Natural killer cell treated with Interleukin-12 subunit alpha and Interleukin-12 subunit beta and Interleukin-15 and Interleukin-18, amount 100 ng/mL, for 72 hours (primary cell): ENCODE results near the gene TJAP1. TPM values are rescaled to one million over a fixed set of nuclear protein-coding genes. Genes with fewer than 3 reads are reported as not detected.

Source experiments
- ATAC-seq, 2 donors: fragments of 150-1000 bp; cut with Tn5 transposase in 1 of 2; sonication (Bioruptor Pico), chemical (Tn5 transposase) in 1 of 2; 2 replicates each; pipeline ENCODE4 v1.10.0; 2021
- DNase-seq: peaks from one replicate; pipeline ENCODE4 v3.0.0; 2022; ENCODE audit warnings: low spot score
- H3K27ac Mint-ChIP-seq, 2 donors: 1 replicate in 1 of 2; 2 replicates in 1 of 2; pipeline ENCODE4 v1.8.0; 2022; ENCODE audit warnings: mixed read lengths in 2 of 2, mild to moderate bottlenecking in 1 of 2, moderate library complexity in 1 of 2
- H3K27me3 Mint-ChIP-seq, 2 donors: 1 replicate in 1 of 2; 2 replicates in 1 of 2; pipeline ENCODE4 v1.8.0; 2022; ENCODE audit warnings: mixed read lengths in 2 of 2
- H3K36me3 Mint-ChIP-seq: one replicate; pipeline ENCODE4 v1.8.0; 2022; ENCODE audit warnings: mixed read lengths
- H3K4me1 Mint-ChIP-seq, 2 donors: 1 replicate in 1 of 2; 2 replicates in 1 of 2; pipeline ENCODE4 v1.8.0; 2022; ENCODE audit warnings: low read depth in 2 of 2, mixed read lengths in 2 of 2, mild to moderate bottlenecking in 1 of 2
- H3K4me3 Mint-ChIP-seq: one replicate; pipeline ENCODE4 v1.8.0; 2022; ENCODE audit warnings: mixed read lengths
- H3K9me3 Mint-ChIP-seq: 2 replicates; pipeline ENCODE4 v1.8.0; 2022; ENCODE audit warnings: mixed read lengths
- total RNA-seq, 2 donors: library from RNA; stranded (reverse); gene quantifications; one replicate each; pipeline ENCODE4 v1.2.3, GENCODE V29; 2022

TJAP1 gene
- 10 to 100 TPM; 44.6 to 80.4 TPM for total RNA-seq

DNA sequence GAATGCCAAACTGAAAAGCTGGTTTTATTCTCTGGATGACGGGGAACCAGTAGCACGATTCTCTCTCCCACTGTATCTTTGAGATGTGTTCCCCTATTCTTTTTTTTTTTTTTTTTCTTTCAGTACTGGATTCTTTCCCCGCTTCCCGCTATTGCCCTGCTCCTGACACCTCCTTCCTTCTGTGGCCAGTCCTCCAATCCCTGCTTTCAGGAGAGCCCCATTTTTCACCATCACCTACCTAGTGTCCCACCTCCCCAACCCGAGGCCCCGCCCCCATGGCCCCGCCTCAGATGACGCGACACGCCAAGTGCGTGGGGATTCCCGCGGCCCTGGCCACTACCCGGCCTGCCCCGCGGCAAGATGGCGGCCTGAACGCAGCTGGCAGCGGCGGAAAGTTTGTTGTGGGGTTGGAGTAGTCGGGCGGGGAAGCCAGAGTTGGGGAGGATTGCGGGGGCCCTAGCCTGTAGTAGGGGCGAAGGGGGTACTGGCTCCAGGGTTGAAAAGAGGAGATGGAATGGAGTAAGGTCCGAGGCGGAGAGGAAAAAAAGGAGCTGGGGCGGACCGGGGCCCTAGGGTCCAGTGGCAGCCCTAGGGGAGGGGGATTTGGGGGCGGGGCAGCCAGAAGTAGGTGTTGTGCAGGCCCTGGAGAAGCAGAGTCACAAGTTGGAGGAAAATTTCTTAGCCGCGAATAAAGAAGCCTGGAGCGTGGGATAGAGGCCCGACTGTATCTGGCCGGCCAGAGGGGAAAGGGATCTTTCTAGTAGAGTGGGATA is at the start of gene TJAP1:
TSS of gene TJAP1 (plus strand) at position 336 of the 773 bp plus-strand sequence. CDS start 21,432 bp downstream, outside the sequence.
- H3K4me1 Mint-ChIP-seq: peaks cover 44% of the 10 kb centered on the region in 2 donors
- H3K4me3 Mint-ChIP-seq: peak within 1 kb of the TSS; percentile 98
- peak; percentile 100 for ATAC-seq

GRCh38 chr6:43428112-43428570 is 49.2 kb upstream of the TJAP1 start:
- ATAC-seq: peak in 1 of 2 donors; percentile 55
- peaks cover 16 to 17% of the 10 kb centered on the region in 2 donors for H3K4me1 Mint-ChIP-seq
- no peaks in the 10 kb centered on the region for H3K9me3 Mint-ChIP-seq
- peak overlapping the region; percentile 89 to 93 for H3K27ac Mint-ChIP-seq
- no peak for DNase-seq
- no peaks in the 10 kb centered on the region for H3K36me3 Mint-ChIP-seq
- H3K4me3 Mint-ChIP-seq: peak overlapping the region; percentile 96
- no peaks in the 10 kb centered on the region for H3K27me3 Mint-ChIP-seq

More for the DNA sequence above, at the start of gene TJAP1:
- peak; percentile 94 for DNase-seq
- Mint-ChIP-seq H3K27me3 (no peaks in the 10 kb centered on the region), H3K9me3 (no peaks in the 10 kb centered on the region), H3K36me3 (no peaks in the 10 kb centered on the region), H3K27ac (peak within 1 kb of the TSS; percentile 87 to 96)

DNA sequence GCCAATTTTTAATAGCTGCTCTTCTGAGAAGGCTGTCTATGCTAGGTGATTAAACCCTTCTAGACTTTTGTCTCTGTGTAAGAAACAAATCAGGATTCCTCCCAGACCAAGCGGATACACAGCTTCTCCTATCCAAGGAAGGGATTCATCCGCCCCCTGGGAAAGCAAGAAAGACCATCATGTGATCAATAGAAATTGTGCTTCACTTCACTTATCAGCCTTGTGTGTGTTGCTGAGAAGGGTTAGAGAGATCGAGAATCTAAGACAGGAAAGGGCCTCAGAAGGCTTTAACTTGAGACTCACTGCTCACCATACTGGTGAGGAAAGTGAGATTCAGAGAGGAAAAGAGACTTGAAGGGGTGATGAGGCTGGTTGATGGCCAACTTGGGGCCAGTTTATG is 48.5 kb upstream of the TJAP1 start:
- Mint-ChIP-seq H3K27ac (peak overlapping the region; percentile 89 to 93), H3K9me3 (no peaks in the 10 kb centered on the region), H3K4me1 (peaks cover 16 to 17% of the 10 kb centered on the region in 2 donors), H3K36me3 (no peaks in the 10 kb centered on the region), H3K27me3 (no peaks in the 10 kb centered on the region), H3K4me3 (peak overlapping the region; percentile 96)
- no peak for ATAC-seq
- DNase-seq: no peak

GRCh38 chr6:43432009-43432945 is 45.1 kb upstream of the TJAP1 start:
- DNase-seq: no peak
- Mint-ChIP-seq H3K4me1 (peaks cover 13 to 18% of the 10 kb centered on the region in 2 donors), H3K27me3 (no peaks in the 10 kb centered on the region), H3K27ac (no peak overlapping the region), H3K4me3 (no peak overlapping the region), H3K9me3 (no peaks in the 10 kb centered on the region), H3K36me3 (no peaks in the 10 kb centered on the region)
- no peak for ATAC-seq

DNA sequence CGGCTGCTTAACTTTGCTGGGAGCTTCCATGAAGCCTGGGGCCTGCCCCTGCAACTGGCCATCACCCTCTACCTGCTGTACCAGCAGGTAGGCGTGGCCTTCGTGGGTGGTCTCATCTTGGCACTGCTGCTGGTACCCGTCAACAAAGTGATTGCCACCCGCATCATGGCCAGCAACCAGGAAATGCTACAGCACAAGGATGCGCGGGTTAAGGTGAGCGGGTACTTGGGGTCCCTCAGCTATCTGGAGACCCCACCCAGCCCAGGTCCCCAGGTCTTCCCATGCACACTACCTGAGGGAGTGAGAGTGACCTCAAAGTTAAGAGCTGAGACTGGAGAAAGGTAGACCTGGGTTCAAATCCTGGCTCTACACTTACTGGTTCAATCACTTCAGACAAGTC is 44.2 kb upstream of the TJAP1 start:
- Mint-ChIP-seq H3K9me3 (no peaks in the 10 kb centered on the region), H3K27ac (no peak overlapping the region), H3K4me3 (no peak overlapping the region), H3K27me3 (no peaks in the 10 kb centered on the region), H3K36me3 (no peaks in the 10 kb centered on the region), H3K4me1 (peaks cover 11 to 15% of the 10 kb centered on the region in 2 donors)
- no peak for DNase-seq
- no peak for ATAC-seq

DNA sequence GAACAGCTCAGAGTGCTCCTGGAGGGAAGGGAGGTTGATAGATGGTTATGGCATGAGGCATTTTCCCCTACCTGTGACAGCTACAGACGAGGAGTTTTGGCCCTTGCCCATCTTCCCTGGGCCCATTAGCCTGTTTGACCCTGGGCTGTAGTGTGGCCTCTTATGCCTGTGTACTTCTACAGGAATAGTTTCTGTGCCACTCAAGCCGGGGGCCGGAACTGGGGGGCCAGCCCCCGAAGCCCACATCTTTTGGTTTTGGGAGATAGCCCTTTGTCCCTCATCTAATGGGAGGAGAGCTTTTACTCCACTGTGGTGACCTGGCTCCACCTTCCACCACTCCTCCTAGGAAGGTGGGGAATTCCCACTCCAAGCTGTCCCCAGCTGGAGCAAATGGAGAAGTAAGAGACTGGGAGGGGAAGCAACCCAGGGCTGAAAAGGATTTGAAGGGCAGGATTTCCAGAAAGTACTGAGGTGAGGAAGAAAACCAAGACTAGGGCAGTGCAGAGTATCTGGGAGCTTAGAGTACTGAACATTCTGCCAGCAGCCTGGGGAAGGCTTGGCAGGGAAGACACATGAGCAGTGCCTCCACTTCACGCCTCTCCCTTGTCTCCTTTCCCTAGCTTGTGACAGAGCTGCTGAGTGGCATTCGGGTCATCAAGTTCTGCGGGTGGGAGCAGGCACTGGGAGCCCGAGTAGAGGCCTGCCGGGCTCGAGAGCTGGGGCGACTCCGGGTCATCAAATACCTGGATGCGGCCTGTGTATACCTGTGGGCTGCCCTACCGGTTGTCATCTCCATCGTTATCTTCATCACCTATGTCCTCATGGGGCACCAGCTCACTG is 43.1 kb upstream of the TJAP1 start:
- H3K27ac Mint-ChIP-seq: no peak overlapping the region
- DNase-seq (no peak), ATAC-seq (no peak)
- H3K4me1 Mint-ChIP-seq: peaks cover 0 to 5% of the 10 kb centered on the region in 2 donors
- no peaks in the 10 kb centered on the region for H3K36me3 Mint-ChIP-seq
- H3K9me3 Mint-ChIP-seq: no peaks in the 10 kb centered on the region
- H3K4me3 Mint-ChIP-seq: no peak overlapping the region
- no peaks in the 10 kb centered on the region for H3K27me3 Mint-ChIP-seq

DNA sequence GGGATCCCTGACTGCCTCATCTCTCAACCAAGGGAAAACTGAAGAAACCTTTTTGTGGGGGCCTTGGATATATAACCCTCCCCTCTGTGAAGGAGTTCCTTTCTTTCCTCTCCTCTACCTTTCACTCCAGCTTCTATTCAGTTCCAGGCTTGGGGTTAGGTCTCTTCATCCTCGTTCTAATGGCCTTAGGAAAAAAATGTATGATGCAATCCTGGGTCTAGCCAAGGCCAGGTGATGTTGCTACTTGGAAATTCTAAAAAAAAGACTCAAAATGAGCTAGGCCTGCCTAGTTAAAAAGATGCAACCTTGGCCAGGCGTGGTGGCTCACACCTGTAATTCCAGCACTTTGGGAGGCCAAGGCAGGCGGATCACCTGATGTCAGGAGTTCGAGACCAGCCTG is 42.4 kb upstream of the TJAP1 start:
- ATAC-seq (no peak), DNase-seq (no peak)
- no peak overlapping the region for H3K4me3 Mint-ChIP-seq
- no peaks in the 10 kb centered on the region for H3K27me3 Mint-ChIP-seq
- no peaks in the 10 kb centered on the region for H3K36me3 Mint-ChIP-seq
- H3K27ac Mint-ChIP-seq: no peak overlapping the region
- peaks cover 0 to 5% of the 10 kb centered on the region in 2 donors for H3K4me1 Mint-ChIP-seq
- no peaks in the 10 kb centered on the region for H3K9me3 Mint-ChIP-seq

- Mint-ChIP-seq H3K27me3 (no peaks in the 10 kb centered on the region), H3K4me1 (peaks cover 0 to 5% of the 10 kb centered on the region in 2 donors), H3K36me3 (no peaks in the 10 kb centered on the region), H3K27ac (no peak overlapping the region), H3K9me3 (no peaks in the 10 kb centered on the region), H3K4me3 (no peak overlapping the region)
- DNase-seq: no peak
- no peak for ATAC-seq
Observed at GRCh38 chr6:43435682-43436437, 41.5 kb upstream of the TJAP1 start.

GRCh38 chr6:43436577-43437282 is 40.6 kb upstream of the TJAP1 start:
- Mint-ChIP-seq H3K27me3 (no peaks in the 10 kb centered on the region), H3K27ac (no peak overlapping the region), H3K4me1 (peaks cover 0 to 5% of the 10 kb centered on the region in 2 donors), H3K9me3 (no peaks in the 10 kb centered on the region), H3K4me3 (no peak overlapping the region), H3K36me3 (no peaks in the 10 kb centered on the region)
- ATAC-seq (no peak), DNase-seq (no peak)

GRCh38 chr6:43437700-43438099 is 39.7 kb upstream of the TJAP1 start:
- no peaks in the 10 kb centered on the region for H3K9me3 Mint-ChIP-seq
- peaks cover 0 to 5% of the 10 kb centered on the region in 2 donors for H3K4me1 Mint-ChIP-seq
- no peak overlapping the region for H3K4me3 Mint-ChIP-seq
- no peak for DNase-seq
- no peaks in the 10 kb centered on the region for H3K36me3 Mint-ChIP-seq
- ATAC-seq: no peak
- H3K27me3 Mint-ChIP-seq: no peaks in the 10 kb centered on the region
- no peak overlapping the region for H3K27ac Mint-ChIP-seq

DNA sequence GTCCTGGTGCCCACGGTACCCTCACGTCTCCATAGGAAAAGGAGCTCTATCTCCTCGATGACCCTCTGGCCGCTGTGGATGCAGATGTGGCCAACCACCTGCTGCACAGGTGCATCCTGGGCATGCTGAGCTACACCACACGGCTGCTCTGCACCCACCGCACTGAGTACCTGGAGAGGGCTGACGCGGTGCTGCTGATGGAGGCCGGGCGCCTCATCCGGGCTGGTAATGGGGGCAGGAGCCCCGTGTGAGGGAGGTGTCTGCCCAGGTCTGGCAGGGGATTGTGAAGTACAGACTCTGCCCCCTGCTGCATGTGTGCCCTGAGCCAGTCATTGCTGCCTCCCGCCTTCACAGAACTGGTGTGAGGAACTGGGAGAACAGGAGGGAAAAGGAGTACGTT is 34.4 kb upstream of the TJAP1 start:
- Mint-ChIP-seq H3K27ac (no peak overlapping the region), H3K36me3 (no peaks in the 10 kb centered on the region), H3K4me1 (peaks cover 0 to 3% of the 10 kb centered on the region in 2 donors), H3K4me3 (no peak overlapping the region), H3K9me3 (no peaks in the 10 kb centered on the region), H3K27me3 (no peaks in the 10 kb centered on the region)
- ATAC-seq (no peak), DNase-seq (no peak)

GRCh38 chr6:43444036-43444435 is 33.3 kb upstream of the TJAP1 start:
- Mint-ChIP-seq H3K4me1 (peaks cover 0 to 3% of the 10 kb centered on the region in 2 donors), H3K27ac (no peak overlapping the region), H3K27me3 (no peaks in the 10 kb centered on the region), H3K9me3 (no peaks in the 10 kb centered on the region), H3K36me3 (no peaks in the 10 kb centered on the region), H3K4me3 (no peak overlapping the region)
- ATAC-seq: no peak
- DNase-seq: no peak
